MM.1S (cell line): ENCODE data around the gene ATF7.

ENCODE experiments used
- DNase-seq: peaks from one replicate; pipeline ENCODE4 v3.0.0-alpha.2; 2015
- H2AFZ ChIP-seq: fragments of 300-600 bp; sonication (generic); 2 replicates; pipeline ENCODE4 v1.6.0; 2016; ENCODE audit warnings: antibody characterized with exemption, low read length
- H3F3A ChIP-seq: fragments of 300-600 bp; sonication (generic); 2 replicates; pipeline ENCODE4 v1.6.1; 2016; ENCODE audit warnings: mild to moderate bottlenecking, antibody characterized with exemption, low read length, moderate library complexity, mixed read lengths; ENCODE audit not compliant: insufficient read depth
- H3K27ac ChIP-seq: fragments of 300-600 bp; sonication (generic); 2 replicates; pipeline ENCODE4 v1.5.1; 2016; ENCODE audit warnings: mild to moderate bottlenecking, low read length
- H3K27me3 ChIP-seq: fragments of 300-600 bp; sonication (generic); replicated peaks from 2 replicates; pipeline ENCODE4 v1.6.0; 2016; ENCODE audit warnings: low read length; ENCODE audit not compliant: insufficient read depth
- H3K36me3 ChIP-seq: fragments of 300-600 bp; sonication (generic); replicated peaks from 2 replicates; pipeline ENCODE4 v1.6.1; 2016; ENCODE audit warnings: mild to moderate bottlenecking, low read length, mixed read lengths; ENCODE audit not compliant: insufficient read depth
- H3K4me1 ChIP-seq: fragments of 300-600 bp; sonication (generic); 2 replicates; pipeline ENCODE4 v1.6.1; 2016; ENCODE audit warnings: low read length, mixed read lengths
- H3K4me2 ChIP-seq: fragments of 300-600 bp; sonication (generic); 2 replicates; pipeline ENCODE4 v1.6.0; 2016; ENCODE audit warnings: low read depth, low read length
- H3K4me3 ChIP-seq: fragments of 300-600 bp; sonication (generic); 2 replicates; pipeline ENCODE4 v1.5.1; 2016; ENCODE audit warnings: low read length, mixed read lengths
- H3K79me2 ChIP-seq: fragments of 300-600 bp; sonication (generic); 2 replicates; pipeline ENCODE4 v1.6.1; 2016; ENCODE audit warnings: mixed run types, low read length, mixed read lengths
- H3K9ac ChIP-seq: fragments of 300-600 bp; sonication (generic); 2 replicates; pipeline ENCODE4 v1.6.1; 2016; ENCODE audit warnings: low read length, mixed read lengths
- H3K9me2 ChIP-seq: fragments of 300-600 bp; sonication (generic); replicated peaks from 2 replicates; pipeline ENCODE4 v1.6.1; 2016; ENCODE audit warnings: mild to moderate bottlenecking, low read length, mixed read lengths; ENCODE audit not compliant: insufficient read depth
- H3K9me3 ChIP-seq: fragments of 300-600 bp; sonication (generic); replicated peaks from 2 replicates; pipeline ENCODE4 v1.6.1; 2016; ENCODE audit warnings: mild to moderate bottlenecking, low read length, mixed read lengths; ENCODE audit not compliant: insufficient read depth
- H4K20me1 ChIP-seq: fragments of 300-600 bp; sonication (generic); 2 replicates; pipeline ENCODE4 v1.6.1; 2016; ENCODE audit warnings: mild to moderate bottlenecking, low read length, moderate library complexity, mixed read lengths; ENCODE audit not compliant: insufficient read depth
- CTCF ChIP-seq: fragments of 300-600 bp; sonication (generic); IDR thresholded peaks from 2 replicates; pipeline ENCODE4 v1.5.1; 2016; ENCODE audit warnings: antibody characterized with exemption, low read length, mixed read lengths
- EZH2 ChIP-seq: fragments of 300-600 bp; sonication (generic); optimal IDR thresholded peaks from 2 replicates; pipeline ENCODE3; 2017; ENCODE audit warnings: low read depth, mild to moderate bottlenecking, antibody characterized with exemption, low read length, mixed read lengths
- EZH2phosphoT487 ChIP-seq: fragments of 300-600 bp; sonication (generic); IDR thresholded peaks from 2 replicates; pipeline ENCODE4 v1.6.1; 2018; ENCODE audit warnings: antibody characterized with exemption, low read length

The ATF7 gene

GRCh38 chr12:53502983-53503728 lies 123.0 kb downstream of the ATF7 start:
- Histone ChIP-seq H3K4me2 (no peak overlapping the region), H3K9ac (no peak overlapping the region)

GRCh38 chr12:53502331-53502730 lies 123.9 kb downstream of the ATF7 start:
- Histone ChIP-seq H3K36me3 (no peaks in the 10 kb centered on the region), H2AFZ (no peak overlapping the region), H4K20me1 (no peaks in the 10 kb centered on the region), H3K9me2 (no peaks in the 10 kb centered on the region), H3K4me3 (peak overlapping the region; percentile 84), H3K27ac (no peak overlapping the region), H3K27me3 (no peaks in the 10 kb centered on the region), H3F3A (peaks cover 9% of the 10 kb centered on the region), H3K79me2 (peaks cover 46% of the 10 kb centered on the region), H3K4me2 (peak overlapping the region; percentile 100), H3K4me1 (peaks cover 13% of the 10 kb centered on the region), H3K9ac (peak overlapping the region; percentile 96; the same call in 1 of the 2 replicates), H3K9me3 (no peaks in the 10 kb centered on the region)
- no peak for DNase-seq
- TF ChIP-seq CTCF (no peak), EZH2phosphoT487 (no peak), EZH2 (no peak)

More at GRCh38 chr12:53502983-53503728, 123.0 kb downstream of the ATF7 start:
- Histone ChIP-seq H3K79me2 (peaks cover 43% of the 10 kb centered on the region), H3K27me3 (no peaks in the 10 kb centered on the region), H3F3A (peaks cover 9% of the 10 kb centered on the region), H3K4me3 (no peak overlapping the region), H3K9me3 (no peaks in the 10 kb centered on the region), H3K36me3 (no peaks in the 10 kb centered on the region), H4K20me1 (no peaks in the 10 kb centered on the region), H3K9me2 (no peaks in the 10 kb centered on the region), H2AFZ (no peak overlapping the region), H3K4me1 (peaks cover 13% of the 10 kb centered on the region), H3K27ac (no peak overlapping the region)
- no peak for TF ChIP-seq EZH2
- no peak for DNase-seq

GRCh38 chr12:53501615-53502181 lies 124.5 kb downstream of the ATF7 start:
- H3K9me3 ChIP-seq = no peaks in the 10 kb centered on the region

More at GRCh38 chr12:53501615-53502181, 124.5 kb downstream of the ATF7 start:
- Histone ChIP-seq H3K4me3 (peak overlapping the region; percentile 84), H3K36me3 (no peaks in the 10 kb centered on the region), H3K4me1 (peaks cover 13% of the 10 kb centered on the region), H4K20me1 (no peaks in the 10 kb centered on the region), H3K79me2 (peaks cover 49% of the 10 kb centered on the region), H3K9me2 (no peaks in the 10 kb centered on the region), H3K9ac (peak overlapping the region; percentile 96), H3K4me2 (peak overlapping the region; percentile 100), H3K27me3 (no peaks in the 10 kb centered on the region), H3F3A (peaks cover 9% of the 10 kb centered on the region), H2AFZ (peak overlapping the region; percentile 86), H3K27ac (peak overlapping the region; percentile 88)
- no peak for DNase-seq
- TF ChIP-seq EZH2phosphoT487 (no peak), CTCF (no peak), EZH2 (no peak)
